ENCODE data around the gene MRGPRX4. TPM values are rescaled to one million over a fixed set of nuclear protein-coding genes. Genes with fewer than 3 reads are reported as not detected.
"Not testable (repeated sequence)": the region's sequence is repeated elsewhere in the genome, so short reads cannot be mapped to it uniquely, and the experiment has no call there.

MRGPRX4 gene
- total RNA-seq, 1 experiment from 2014 or later, result not detected

- H3K9me3 ChIP-seq (ENCODE audit: insufficient read depth, low read depth), result no peaks in the 10 kb centered on the region
- ChIA-PET CTCF (no interaction called here), POLR2A (ENCODE audit: unreplicated experiment) (no interaction called here)
- H3K27me3 ChIP-seq (ENCODE audit: insufficient read depth, low read depth), result peaks cover 31% of the 10 kb centered on the region; the same call in 1 of the 2 replicates
- H3K36me3 ChIP-seq (ENCODE audit: low read depth), result no peaks in the 10 kb centered on the region
- intact Hi-C loops (cut with micrococcal nuclease; ENCODE audit: unreplicated experiment), result no loop called here
- no peak for DNase-seq
- H4K20me1 ChIP-seq (ENCODE audit: insufficient read depth), result no peaks in the 10 kb centered on the region
- no peaks in the 10 kb centered on the region for H3K4me1 ChIP-seq (replicated peaks; ENCODE audit: insufficient read depth)
- no peaks in the 10 kb centered on the region for H3K9me2 ChIP-seq (ENCODE audit: insufficient read depth)
- TF ChIP-seq EZH2 (IDR thresholded peaks at IDR 0.05; ENCODE audit: low read depth) (no peak), CTCF (conservative IDR thresholded peaks at IDR 0.05) (no peak)
- H2AFZ ChIP-seq, result no peak overlapping the region
- no peak overlapping the region for H3K27ac ChIP-seq
- no peak overlapping the region for H3K4me3 ChIP-seq
- no peak overlapping the region for H3K4me2 ChIP-seq
- no peaks in the 10 kb centered on the region for H3F3A ChIP-seq (ENCODE audit: insufficient read depth, low read depth)
- BruUV-seq (replicated peaks), result no TSS peak
- H3K79me2 ChIP-seq (ENCODE audit: low read depth), result no peaks in the 10 kb centered on the region
These were observed 16.2 kb downstream of the MRGPRX4 start for GRCh38 chr11:18188796-18189195.

- POLR2A ChIA-PET (ENCODE audit: unreplicated experiment); H3K4me1 ChIP-seq (replicated peaks; ENCODE audit: insufficient read depth); H3K27ac ChIP-seq; H3K36me3 ChIP-seq (ENCODE audit: low read depth); H3F3A ChIP-seq (ENCODE audit: insufficient read depth, low read depth); intact Hi-C loops (cut with micrococcal nuclease; ENCODE audit: unreplicated experiment); BruUV-seq (replicated peaks); H3K9me3 ChIP-seq (ENCODE audit: insufficient read depth, low read depth); CTCF ChIA-PET; H3K79me2 ChIP-seq (ENCODE audit: low read depth); DNase-seq; H3K4me2 ChIP-seq; H3K4me3 ChIP-seq; H4K20me1 ChIP-seq (ENCODE audit: insufficient read depth); H2AFZ ChIP-seq; H3K9me2 ChIP-seq (ENCODE audit: insufficient read depth): not testable (repeated sequence)
- peaks cover 36% of the 10 kb centered on the region; the same call in 1 of the 2 replicates for H3K27me3 ChIP-seq (ENCODE audit: insufficient read depth, low read depth)
These were observed 17.0 kb downstream of the MRGPRX4 start for GRCh38 chr11:18189476-18190245.

GRCh38 chr11:18191376-18191775, 18.7 kb downstream of the MRGPRX4 start:
- Histone ChIP-seq H3K4me2 (no peak overlapping the region), H3K36me3 (ENCODE audit: low read depth) (no peaks in the 10 kb centered on the region), H3K79me2 (ENCODE audit: low read depth) (no peaks in the 10 kb centered on the region), H3F3A (ENCODE audit: insufficient read depth, low read depth) (no peaks in the 10 kb centered on the region), H4K20me1 (ENCODE audit: insufficient read depth) (no peaks in the 10 kb centered on the region), H3K4me3 (no peak overlapping the region), H3K27ac (no peak overlapping the region), H3K27me3 (ENCODE audit: insufficient read depth, low read depth) (peaks cover 45% of the 10 kb centered on the region; the same call in 1 of the 2 replicates), H3K9me3 (ENCODE audit: insufficient read depth, low read depth) (no peaks in the 10 kb centered on the region), H2AFZ (no peak overlapping the region), H3K4me1 (replicated peaks; ENCODE audit: insufficient read depth) (no peaks in the 10 kb centered on the region), H3K9me2 (ENCODE audit: insufficient read depth) (no peaks in the 10 kb centered on the region)
- no peak for DNase-seq
- CTCF ChIA-PET, result interaction anchor here (0.7 kb wide), 1 partner anchor 573 kb away, joined by 8 read pairs; no protein-coding TSS in a partner anchor
- BruUV-seq (replicated peaks), result no TSS peak
- POLR2A ChIA-PET (ENCODE audit: unreplicated experiment), result no interaction called here
- intact Hi-C loops (cut with micrococcal nuclease; ENCODE audit: unreplicated experiment), result no loop called here
- TF ChIP-seq CTCF (conservative IDR thresholded peaks at IDR 0.05), result no peak
- TF ChIP-seq EZH2 (IDR thresholded peaks at IDR 0.05; ENCODE audit: low read depth), result no peak
